NCI-H128 (cell line): Measurements from ENCODE around the gene FKBP4.

Source experiments
- DNase-seq: peaks from one replicate; lab custom pipeline; 2025; ENCODE audit not compliant: unreplicated experiment; lab: John Stamatoyannopoulos, UW

The FKBP4 gene

GRCh38 chr12:2812290-2813213, 17.8 kb downstream of the FKBP4 start, which contains the start of gene ITFG2:
ITFG2 (plus strand) TSS chr12:2812668; CDS start chr12:2812761, 93 bp downstream.
- DNase-seq: peak; percentile 99

- peak; percentile 21 for DNase-seq
Observed at GRCh38 chr12:2813214-2814185, 18.7 kb downstream of the FKBP4 start.

GRCh38 chr12:2819810-2820209, 25.0 kb downstream of the FKBP4 start:
- DNase-seq: no peak

GRCh38 chr12:2820432-2820831, 25.7 kb downstream of the FKBP4 start:
- DNase-seq: no peak

- no peak for DNase-seq
Observed at GRCh38 chr12:2823483-2823882, 28.7 kb downstream of the FKBP4 start.

- no peak for DNase-seq
Observed at GRCh38 chr12:2824541-2824940, 29.8 kb downstream of the FKBP4 start.

- DNase-seq: no peak
Observed at GRCh38 chr12:2825132-2825531, 30.4 kb downstream of the FKBP4 start.

- no peak for DNase-seq
Observed at GRCh38 chr12:2826036-2826435, 31.3 kb downstream of the FKBP4 start.

GRCh38 chr12:2826721-2827515, 32.1 kb downstream of the FKBP4 start:
- no peak for DNase-seq

- DNase-seq: no peak
Observed at GRCh38 chr12:2829275-2829674, 34.5 kb downstream of the FKBP4 start.

GRCh38 chr12:2832550-2833127, 37.9 kb downstream of the FKBP4 start:
- no peak for DNase-seq

GRCh38 chr12:2833327-2833726, 38.6 kb downstream of the FKBP4 start:
- DNase-seq: no peak

- DNase-seq: no peak
Observed at GRCh38 chr12:2833810-2834209, 39.0 kb downstream of the FKBP4 start.

- no peak for DNase-seq
Observed at GRCh38 chr12:2834581-2835491, 40.1 kb downstream of the FKBP4 start, which contains the start of gene NRIP2. NRIP2 (minus strand) TSS chr12:2835035; CDS start chr12:2834983, 52 bp downstream.

- no peak for DNase-seq
Observed at GRCh38 chr12:2835691-2836403, 41.1 kb downstream of the FKBP4 start.

GRCh38 chr12:2836574-2836973, 41.8 kb downstream of the FKBP4 start:
- no peak for DNase-seq

- no peak for DNase-seq
Observed at GRCh38 chr12:2841056-2841650, 46.4 kb downstream of the FKBP4 start.

- no peak for DNase-seq
Observed at GRCh38 chr12:2842948-2843347, 48.2 kb downstream of the FKBP4 start.
